ENCODE data around the gene SYT5. TPM values are rescaled to one million over a fixed set of nuclear protein-coding genes. Genes with fewer than 3 reads are reported as not detected.

The SYT5 gene
- total and polyA plus RNA-seq, 2 of the 8 experiments (the other 6 are each of a cell fraction or from before 2014, with no cell fraction given) = 0.35 to 0.67 TPM

DNA sequence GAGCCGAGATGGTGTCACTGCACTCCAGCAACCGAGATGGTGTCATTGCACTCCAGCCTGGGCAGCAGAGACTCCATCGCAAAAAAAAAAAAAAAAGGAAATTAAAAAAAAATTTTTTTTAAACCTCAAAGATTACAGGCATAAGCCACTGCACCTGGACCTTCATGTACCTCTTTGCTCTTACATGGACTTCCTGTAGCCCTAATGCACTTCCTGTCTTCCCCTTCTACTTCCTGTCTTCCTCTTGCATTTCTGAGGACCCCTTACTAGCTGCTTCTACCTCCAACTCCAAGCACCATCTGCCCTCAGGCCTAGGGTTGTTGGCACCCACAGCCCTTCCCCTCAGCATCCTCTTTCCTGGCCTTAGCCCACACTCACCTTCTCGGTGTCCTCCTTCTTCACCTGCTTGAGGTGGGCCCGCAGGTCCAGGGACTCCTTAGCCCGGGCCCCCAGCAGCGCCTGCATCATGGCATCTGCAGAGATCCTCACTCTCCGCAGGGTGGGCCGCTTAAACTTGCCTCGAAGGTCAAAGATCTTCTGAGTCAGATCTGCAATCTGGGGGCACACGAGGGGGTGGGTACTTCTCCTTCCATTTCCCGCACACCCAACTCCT, 26.3 kb downstream of the SYT5 start:
- Histone ChIP-seq H4K20me1 (replicated peaks in 1 of 2; ENCODE audit: control insufficient read depth in 1 of 2, insufficient read depth in 2 of 2, low read length in 2 of 2) (no peaks in the 10 kb centered on the region), H3K4me3 (ENCODE audit: extremely low read depth in 1 of 4, insufficient read depth in 2 of 4, low read depth in 3 of 4, low read length in 4 of 4) (no peak overlapping the region), H2BK12ac (ENCODE audit: low read depth, low read length) (no peak overlapping the region), H2AFZ (ENCODE audit: low read length) (no peak overlapping the region), H3K14ac (ENCODE audit: insufficient read length) (no peak overlapping the region), H3K9ac (replicated peaks in 1 of 4; ENCODE audit: extremely low read depth in 1 of 4, low read depth in 3 of 4, low read length in 3 of 4) (no peak overlapping the region), H2AK5ac (ENCODE audit: low read depth, low read length) (peak overlapping the region; percentile 75; the same call in 1 of the 2 replicates), H3K27me3 (replicated peaks in 1 of 4; ENCODE audit: control insufficient read depth in 3 of 4, extremely low read depth in 1 of 4, insufficient read depth in 3 of 4, low read length in 3 of 4) (no peaks in the 10 kb centered on the region; a peak in 2 of 7 replicates), H3K18ac (ENCODE audit: extremely low read depth, low read length) (no peak overlapping the region), H3K36me3 (ENCODE audit: control insufficient read depth in 2 of 4, insufficient read depth in 4 of 4, low read length in 3 of 4) (peaks cover 0 to 5% (median 2%) of the 10 kb centered on the region in 4 experiments; a peak in 2 of 8 replicates), H2BK120ac (replicated peaks; ENCODE audit: low read depth, low read length) (no peak overlapping the region), H3K4me2 (ENCODE audit: insufficient read depth in 1 of 2, low read depth in 2 of 2, low read length in 2 of 2) (no peak overlapping the region), H3K9me3 (ENCODE audit: insufficient read depth in 2 of 2, low read depth in 1 of 2, low read length in 1 of 2) (peaks cover 0 to 4% of the 10 kb centered on the region in 2 experiments; a peak in 1 of 4 replicates), H4K5ac (ENCODE audit: insufficient read length, low read depth, low read length) (no peak overlapping the region), H4K91ac (replicated peaks; ENCODE audit: insufficient read length, low read length) (no peak overlapping the region), H4K8ac (ENCODE audit: extremely low read depth, insufficient read depth, low read length) (no peak overlapping the region), H2BK5ac (ENCODE audit: low read depth, low read length) (no peak overlapping the region), H3K27ac (ENCODE audit: low read depth, low read length) (no peak overlapping the region), H3K56ac (replicated peaks; ENCODE audit: insufficient read length, low read depth, low read length) (no peak overlapping the region), H3K23me2 (ENCODE audit: low read depth, low read length) (peaks cover 10% of the 10 kb centered on the region; the same call in 1 of the 2 replicates), H3K4ac (replicated peaks; ENCODE audit: insufficient read length, low read depth, low read length) (no peak overlapping the region), H2BK20ac (ENCODE audit: low read length) (no peak overlapping the region), H3K4me1 (replicated peaks in 1 of 4; ENCODE audit: control insufficient read depth in 3 of 4, insufficient read depth in 4 of 4, low read length in 3 of 4) (peaks cover 0 to 15% (median 7%) of the 10 kb centered on the region in 4 experiments; a peak in 6 of 7 replicates), H3K23ac (ENCODE audit: insufficient read length) (no peak overlapping the region), H2BK15ac (ENCODE audit: low read length) (no peak overlapping the region), H3K79me2 (ENCODE audit: control insufficient read depth in 1 of 2, insufficient read depth in 2 of 2, low read length in 2 of 2) (no peaks in the 10 kb centered on the region), H3K79me1 (ENCODE audit: low read depth, low read length) (peaks cover 3% of the 10 kb centered on the region; the same call in 1 of the 2 replicates)
- POLR2A ChIA-PET (ENCODE audit: partially characterized antibody) = interaction anchor here (0.6 to 0.9 kb wide), 3 partner anchors 13 to 272 kb away, joined by 3 to 5 read pairs (median 3); partner anchors contain the start of gene PPP1R12C
- 91 to 100% methylated on average over 1 to 11 of the region's 12 CpGs for WGBS, 2 experiments (ENCODE audit: extremely low coverage in 1 of 2, insufficient coverage in 1 of 2, insufficient read length in 1 of 2, insufficient replicate concordance in 2 of 2, low coverage in 1 of 2, low lambda C conversion rate in 2 of 2, missing lambda C conversion rate in 1 of 2)
- FAIRE-seq (no peak), DNase-seq (ENCODE audit: low read depth in 1 of 2, low spot score in 2 of 2) (no peak)
- CTCF ChIA-PET (ENCODE audit: partially characterized antibody) = interaction anchor here (0.5 to 1.6 kb wide), 4 partner anchors 10 to 206 kb away, joined by 3 to 4 read pairs (median 3); no protein-coding TSS in a partner anchor
- TF ChIP-seq, protein P1, sequence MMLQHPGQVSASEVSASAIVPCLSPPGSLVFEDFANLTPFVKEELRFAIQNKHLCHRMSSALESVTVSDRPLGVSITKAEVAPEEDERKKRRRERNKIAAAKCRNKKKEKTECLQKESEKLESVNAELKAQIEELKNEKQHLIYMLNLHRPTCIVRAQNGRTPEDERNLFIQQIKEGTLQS (IDR thresholded peaks at IDR 0.05; ENCODE audit: insufficient read depth, low read depth, low read length) = no peak
- no peak for TF ChIP-seq EP300 (IDR thresholded peaks at IDR 0.05; ENCODE audit: borderline replicate concordance in 1 of 2, low read depth in 2 of 2, low read length in 2 of 2)

Data from H1 (cell line).